Endothelial cell of umbilical vein (primary cell): ENCODE data around the gene ZNF10. TPM values are rescaled to one million over a fixed set of nuclear protein-coding genes. Genes with fewer than 3 reads are reported as not detected.

Source experiments
- BruUV-seq: library from RNA; stranded (reverse); fragments of 400-500 nt; replicated peaks from 2 replicates; lab custom pipeline; 2021; lab: Mats Ljungman, UMichigan
- CTCF ChIA-PET: fragments of 300-600, 350-600 bp; sonication (Branson Sonifier 250); formaldehyde crosslinking; loops from one replicate; lab custom pipeline; 2021; ENCODE audit warnings: antibody characterized with exemption, inconsistent platforms; lab: Charles Lee
- POLR2A ChIA-PET: fragments of 300-600, 350-600 bp; sonication (Branson Sonifier 250); formaldehyde crosslinking; loops from one replicate; lab custom pipeline; 2021; ENCODE audit warnings: antibody characterized with exemption, inconsistent platforms; lab: Charles Lee
- DNase-seq: peaks from one replicate; pipeline ENCODE4 v3.0.0-alpha.2; 2011; ENCODE audit warnings: low read depth, low spot score
- FAIRE-seq: peaks from 2 replicates; lab custom pipeline; 2011; peaks lifted over from hg19 to GRCh38; lab: Jason Lieb, UNC
- H2AFZ ChIP-seq: 2 replicates; pipeline ENCODE4 v1.6.0; 2012; ENCODE audit warnings: low read depth, low read length, control low read depth, inconsistent platforms
- H3K27ac ChIP-seq: 2 replicates; pipeline ENCODE4 v1.5.1; 2011; ENCODE audit warnings: low read depth, mild to moderate bottlenecking, control low read depth, low read length, moderate library complexity; ENCODE audit not compliant: insufficient read depth
- H3K27me3 ChIP-seq, 2 experiments: 2 replicates each; pipeline versions ENCODE4 v1.6.0 to v1.6.1; 2011; ENCODE audit warnings: low read length in 2 of 2, mixed read lengths in 1 of 2; ENCODE audit not compliant: control insufficient read depth in 2 of 2, insufficient read depth in 2 of 2
- H3K36me3 ChIP-seq, 2 experiments: 2 replicates in 1 of 2; 3 replicates in 1 of 2; pipeline ENCODE4 v1.5.1; 2011; ENCODE audit warnings: low read length in 2 of 2, mild to moderate bottlenecking in 1 of 2, moderate library complexity in 1 of 2; ENCODE audit not compliant: control insufficient read depth in 2 of 2, insufficient read depth in 2 of 2; ENCODE audit errors: extremely low read depth in 1 of 2
- H3K4me1 ChIP-seq: 3 replicates; pipeline ENCODE4 v1.5.1; 2011; ENCODE audit warnings: mild to moderate bottlenecking, low read length; ENCODE audit not compliant: control insufficient read depth, insufficient read depth; ENCODE audit errors: extremely low read depth
- H3K4me2 ChIP-seq: 2 replicates; pipeline ENCODE4 v1.6.1; 2011; ENCODE audit warnings: low read length, control low read depth, mixed read lengths; ENCODE audit not compliant: insufficient read depth
- H3K4me3 ChIP-seq, 3 experiments: fragments of 200-600 bp in 1 of 3; sonication (generic), shearing (Covaris generic) in 1 of 3; replicated peaks in 1 of 3; 2 replicates each; pipeline ENCODE4 v1.5.1; 2011 to 2016; ENCODE audit warnings: control low read depth in 3 of 3, low read length in 3 of 3, mild to moderate bottlenecking in 2 of 3, inconsistent platforms in 1 of 3, low read depth in 1 of 3, moderate library complexity in 1 of 3; ENCODE audit not compliant: insufficient read depth in 1 of 3
- H3K79me2 ChIP-seq: 2 replicates; pipeline ENCODE4 v1.6.0; 2012; ENCODE audit warnings: low read length, inconsistent platforms; ENCODE audit not compliant: control insufficient read depth, insufficient read depth
- H3K9ac ChIP-seq: replicated peaks from 2 replicates; pipeline ENCODE3; 2011; ENCODE audit warnings: low read length, control low read depth; ENCODE audit not compliant: insufficient read depth; ENCODE audit errors: extremely low read depth
- H3K9me1 ChIP-seq: replicated peaks from 3 replicates; pipeline ENCODE4 v1.6.0; 2011; ENCODE audit warnings: mild to moderate bottlenecking, low read length; ENCODE audit not compliant: control insufficient read depth, insufficient read depth; ENCODE audit errors: extremely low read depth
- H3K9me3 ChIP-seq: replicated peaks from 2 replicates; pipeline ENCODE4 v1.5.1; 2012; ENCODE audit warnings: low read length, inconsistent platforms; ENCODE audit not compliant: control insufficient read depth, insufficient read depth
- H4K20me1 ChIP-seq: replicated peaks from 2 replicates; pipeline ENCODE3; 2011; ENCODE audit warnings: mild to moderate bottlenecking, low read length; ENCODE audit not compliant: control insufficient read depth, insufficient read depth; ENCODE audit errors: extremely low read depth
- EZH2 ChIP-seq: IDR thresholded peaks from 2 replicates; pipeline ENCODE4 v1.6.1; 2012; ENCODE audit warnings: borderline replicate concordance, low read depth, mild to moderate bottlenecking, moderate library complexity, low read length, inconsistent platforms; ENCODE audit not compliant: severe bottlenecking
- FOS ChIP-seq: IDR thresholded peaks from 2 replicates; pipeline ENCODE4 v1.6.1; 2011; ENCODE audit warnings: mild to moderate bottlenecking, low read length, moderate library complexity, borderline replicate concordance; ENCODE audit not compliant: insufficient read depth
- GATA2 ChIP-seq: IDR thresholded peaks from 2 replicates; pipeline ENCODE4 v1.7.0; 2011; ENCODE audit warnings: low read depth, mild to moderate bottlenecking, moderate library complexity, mixed read lengths, low read length; ENCODE audit not compliant: insufficient read length, insufficient read depth
- JUN ChIP-seq: IDR thresholded peaks from 2 replicates; pipeline ENCODE4 v1.6.1; 2011; ENCODE audit warnings: borderline replicate concordance, low read depth; ENCODE audit not compliant: insufficient read length, insufficient read depth
- MYC ChIP-seq: IDR thresholded peaks from one replicate; pipeline ENCODE4 v1.6.1; 2011; ENCODE audit warnings: mild to moderate bottlenecking, low read depth, low read length
- POLR2A ChIP-seq: IDR thresholded peaks from 2 replicates; pipeline ENCODE4 v1.6.1; 2012; ENCODE audit warnings: low read depth, mild to moderate bottlenecking, control low read depth, low read length
- POLR2AphosphoS5 ChIP-seq: IDR thresholded peaks from 2 replicates; pipeline ENCODE4 v1.6.1; 2012; ENCODE audit warnings: low read depth, mild to moderate bottlenecking, control low read depth, low read length, moderate library complexity; ENCODE audit not compliant: insufficient read depth
- dilution Hi-C: fragments of 300-500 bp; cut with MboI; formaldehyde crosslinking; loops from one replicate; pipeline ENCODE4 v1.15.0; 2019; ENCODE audit warnings: low sequenced_read_pairs; ENCODE audit not compliant: extremely low pct_ligation_motif_present
- intact Hi-C: fragments of 100-400 bp; cut with micrococcal nuclease; formaldehyde crosslinking; loops from one replicate; pipeline ENCODE4 v1.10.0; 2022
- polyA plus RNA-seq, 4 experiments: library from polyadenylated mRNA; depleted of rRNA in 3 of 4; stranded (reverse) in 3 of 4; unstranded in 1 of 4; fragments of >200 nt; gene quantifications; 2 replicates each; pipeline versions ENCODE4 v1.2.1 to v1.2.3, GENCODE V29; 2011 to 2012; ENCODE audit warnings: missing spikeins in 1 of 4
- total RNA-seq: library from RNA; stranded (reverse); gene quantifications from 2 replicates; pipeline ENCODE4 v1.2.3, GENCODE V29; 2021
- TF ChIP-seq, protein P1 (sequence below), 2 donors: IDR thresholded peaks; 1 replicate in 1 of 2; 2 replicates in 1 of 2; pipeline ENCODE4 v1.5.1; 2011; ENCODE audit warnings: low read length in 2 of 2, mild to moderate bottlenecking in 2 of 2, moderate library complexity in 2 of 2, control low read depth in 1 of 2, inconsistent platforms in 1 of 2, low read depth in 1 of 2; ENCODE audit not compliant: insufficient read depth in 1 of 2; ENCODE audit errors: extremely low read depth in 1 of 2
- TF ChIP-seq, protein P2 (sequence below): IDR thresholded peaks from 2 replicates; pipeline ENCODE4 v1.6.1; 2011; ENCODE audit not compliant: insufficient read depth, insufficient read length

The ZNF10 gene
- total and polyA plus RNA-seq, 2 donors (not counting 3 experiments of a cell fraction or from before 2014, with no cell fraction given), result 3.7 to 5.8 TPM

DNA sequence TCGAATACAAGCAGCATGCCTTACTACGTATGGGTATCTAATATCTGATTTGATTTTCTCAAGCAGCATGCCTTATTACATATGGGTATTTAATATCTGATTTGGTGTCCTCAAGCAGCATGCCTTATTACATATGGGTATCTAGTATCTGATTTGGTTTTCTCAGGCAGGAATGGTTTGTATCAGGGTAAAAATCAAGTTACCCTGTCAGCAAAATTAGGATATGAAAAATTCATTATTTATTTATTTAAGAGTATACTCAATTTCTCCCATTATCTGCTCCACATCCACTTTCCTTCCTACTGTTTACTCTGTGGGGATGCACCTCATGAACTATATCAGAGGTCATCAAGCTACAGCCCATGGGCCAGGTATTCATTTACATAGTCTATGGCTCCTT, 22.3 kb upstream of the ZNF10 start:
- POLR2A ChIA-PET, result no interaction called here
- peaks cover 26% of the 10 kb centered on the region for H3K9me3 ChIP-seq
- CTCF ChIA-PET, result no interaction called here

DNA sequence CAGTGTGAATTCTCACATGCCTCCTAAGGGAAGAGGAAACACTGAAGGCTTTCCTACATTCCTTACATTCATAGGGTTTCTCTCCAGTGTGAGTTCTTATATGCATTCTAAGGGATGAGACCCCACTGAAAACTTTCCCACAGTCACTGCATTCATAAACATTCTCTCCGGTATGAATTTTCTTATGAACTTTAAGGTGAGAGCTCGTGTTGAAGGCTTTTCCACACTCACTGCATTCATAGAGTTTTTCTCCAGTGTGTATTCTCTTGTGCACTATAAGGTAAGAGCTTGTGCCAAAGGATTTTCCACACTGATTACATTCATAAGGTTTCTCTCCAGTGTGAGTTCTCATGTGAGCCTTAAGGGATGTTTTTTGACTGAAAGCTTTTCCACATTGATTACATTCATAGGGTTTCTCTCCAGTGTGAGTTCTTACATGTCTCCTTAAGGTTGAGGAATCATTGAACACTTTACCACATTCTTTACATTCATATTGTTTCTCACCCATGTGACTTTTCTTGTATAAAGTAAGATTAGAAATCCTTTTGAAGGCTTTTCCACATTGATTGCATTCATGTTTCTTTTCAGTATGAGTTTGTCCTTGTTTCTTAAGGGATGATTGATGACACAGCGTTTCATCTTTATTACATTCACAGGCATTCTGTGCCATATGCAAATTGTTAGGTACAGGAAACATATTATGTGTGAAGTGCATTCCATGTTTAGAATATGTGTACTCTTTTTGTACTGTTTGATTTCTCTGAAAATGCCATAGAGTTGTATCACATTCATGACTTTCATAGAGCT, 9.8 kb upstream of the ZNF10 start:
- Histone ChIP-seq H3K4me3 (no peak overlapping the region), H3K27me3 (no peaks in the 10 kb centered on the region), H3K27ac (no peak overlapping the region), H3K79me2 (no peaks in the 10 kb centered on the region), H3K36me3 (no peaks in the 10 kb centered on the region), H3K9me1 (no peaks in the 10 kb centered on the region), H3K4me2 (no peak overlapping the region), H4K20me1 (no peaks in the 10 kb centered on the region), H3K9me3 (peaks cover 17% of the 10 kb centered on the region), H3K9ac (no peak overlapping the region), H2AFZ (no peak overlapping the region), H3K4me1 (no peaks in the 10 kb centered on the region)
- POLR2A ChIA-PET, result no interaction called here
- CTCF ChIA-PET, result no interaction called here
- DNase-seq (no peak), FAIRE-seq (no peak)
- BruUV-seq, result no TSS peak
- dilution Hi-C loops (no loop called here), intact Hi-C loops (no loop called here)
- no peak for TF ChIP-seq GATA2
- TF ChIP-seq JUN, result no peak
- TF ChIP-seq, protein P1, sequence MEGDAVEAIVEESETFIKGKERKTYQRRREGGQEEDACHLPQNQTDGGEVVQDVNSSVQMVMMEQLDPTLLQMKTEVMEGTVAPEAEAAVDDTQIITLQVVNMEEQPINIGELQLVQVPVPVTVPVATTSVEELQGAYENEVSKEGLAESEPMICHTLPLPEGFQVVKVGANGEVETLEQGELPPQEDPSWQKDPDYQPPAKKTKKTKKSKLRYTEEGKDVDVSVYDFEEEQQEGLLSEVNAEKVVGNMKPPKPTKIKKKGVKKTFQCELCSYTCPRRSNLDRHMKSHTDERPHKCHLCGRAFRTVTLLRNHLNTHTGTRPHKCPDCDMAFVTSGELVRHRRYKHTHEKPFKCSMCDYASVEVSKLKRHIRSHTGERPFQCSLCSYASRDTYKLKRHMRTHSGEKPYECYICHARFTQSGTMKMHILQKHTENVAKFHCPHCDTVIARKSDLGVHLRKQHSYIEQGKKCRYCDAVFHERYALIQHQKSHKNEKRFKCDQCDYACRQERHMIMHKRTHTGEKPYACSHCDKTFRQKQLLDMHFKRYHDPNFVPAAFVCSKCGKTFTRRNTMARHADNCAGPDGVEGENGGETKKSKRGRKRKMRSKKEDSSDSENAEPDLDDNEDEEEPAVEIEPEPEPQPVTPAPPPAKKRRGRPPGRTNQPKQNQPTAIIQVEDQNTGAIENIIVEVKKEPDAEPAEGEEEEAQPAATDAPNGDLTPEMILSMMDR (IDR thresholded peaks at IDR 0.05; ENCODE audit: extremely low read depth in 1 of 2, insufficient read depth in 1 of 2, low read depth in 1 of 2, low read length in 2 of 2), result no peak
- TF ChIP-seq EZH2, result no peak
- no peak for TF ChIP-seq POLR2A
- TF ChIP-seq, protein P2, sequence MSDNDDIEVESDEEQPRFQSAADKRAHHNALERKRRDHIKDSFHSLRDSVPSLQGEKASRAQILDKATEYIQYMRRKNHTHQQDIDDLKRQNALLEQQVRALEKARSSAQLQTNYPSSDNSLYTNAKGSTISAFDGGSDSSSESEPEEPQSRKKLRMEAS, result no peak
- no peak for TF ChIP-seq MYC
- TF ChIP-seq FOS, result no peak
- no peak for TF ChIP-seq POLR2AphosphoS5

More for the DNA sequence above, 22.3 kb upstream of the ZNF10 start:
- dilution Hi-C loops (no loop called here), intact Hi-C loops (no loop called here)
- FAIRE-seq (no peak), DNase-seq (no peak)
- H3K27me3 ChIP-seq, result no peaks in the 10 kb centered on the region
- peaks cover 4 to 9% of the 10 kb centered on the region in 2 experiments for H3K36me3 ChIP-seq
- H3K4me2 ChIP-seq, result no peak overlapping the region
- no peak overlapping the region for H3K27ac ChIP-seq
- no peaks in the 10 kb centered on the region for H3K79me2 ChIP-seq
- H3K9ac ChIP-seq, result no peak overlapping the region
- no peak overlapping the region for H2AFZ ChIP-seq
- H4K20me1 ChIP-seq, result no peaks in the 10 kb centered on the region
- no peaks in the 10 kb centered on the region for H3K4me1 ChIP-seq
- no peak overlapping the region for H3K4me3 ChIP-seq
- TF ChIP-seq GATA2, result no peak
- no peak for TF ChIP-seq POLR2A
- TF ChIP-seq, protein P2, result no peak
- H3K9me1 ChIP-seq, result no peaks in the 10 kb centered on the region
- BruUV-seq, result no TSS peak
